ENCODE results near the gene SCNN1B. TPM values are rescaled to one million over a fixed set of nuclear protein-coding genes. Genes with fewer than 3 reads are reported as not detected.

Gene SCNN1B
- total RNA-seq, 2 donors from 2014 or later, result 9.2 to 11.8 TPM

DNA sequence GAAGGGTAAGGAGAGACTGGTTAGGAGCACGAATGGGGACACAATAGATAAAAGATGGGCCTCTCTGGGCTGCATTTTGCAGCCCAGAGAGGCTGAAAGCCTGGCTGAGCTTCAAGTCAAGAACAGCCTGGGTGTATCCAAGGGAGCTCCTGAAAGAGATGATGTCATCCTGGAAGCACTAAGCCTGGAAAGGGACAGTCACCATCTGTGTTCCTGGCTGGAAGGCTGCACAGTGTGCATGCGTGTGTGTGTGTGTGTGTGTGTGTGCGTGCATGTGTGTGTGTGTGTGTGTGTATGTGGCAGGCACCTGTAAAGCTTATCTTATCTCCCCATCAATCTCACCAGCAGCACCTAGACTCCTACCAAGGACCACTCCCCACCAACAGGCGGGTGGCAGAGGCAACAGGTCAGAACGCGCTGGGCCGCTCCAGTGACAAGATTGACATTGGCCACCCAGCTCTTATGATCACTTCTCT is 106.8 kb downstream of the SCNN1B start:
- no peaks in the 10 kb centered on the region for H3K27me3 ChIP-seq (replicated peaks; ENCODE audit: insufficient read depth)
- no peaks in the 10 kb centered on the region for H3K4me1 ChIP-seq (replicated peaks)
- no peak overlapping the region for H3K4me3 ChIP-seq
- peaks cover 0 to 6% of the 10 kb centered on the region in 2 donors for H3K36me3 ChIP-seq
- TF ChIP-seq POLR2A (IDR thresholded peaks at IDR 0.05) (no peak), POLR2AphosphoS5 (IDR thresholded peaks at IDR 0.05) (peak; percentile 32)
- TF ChIP-seq, protein P1, sequence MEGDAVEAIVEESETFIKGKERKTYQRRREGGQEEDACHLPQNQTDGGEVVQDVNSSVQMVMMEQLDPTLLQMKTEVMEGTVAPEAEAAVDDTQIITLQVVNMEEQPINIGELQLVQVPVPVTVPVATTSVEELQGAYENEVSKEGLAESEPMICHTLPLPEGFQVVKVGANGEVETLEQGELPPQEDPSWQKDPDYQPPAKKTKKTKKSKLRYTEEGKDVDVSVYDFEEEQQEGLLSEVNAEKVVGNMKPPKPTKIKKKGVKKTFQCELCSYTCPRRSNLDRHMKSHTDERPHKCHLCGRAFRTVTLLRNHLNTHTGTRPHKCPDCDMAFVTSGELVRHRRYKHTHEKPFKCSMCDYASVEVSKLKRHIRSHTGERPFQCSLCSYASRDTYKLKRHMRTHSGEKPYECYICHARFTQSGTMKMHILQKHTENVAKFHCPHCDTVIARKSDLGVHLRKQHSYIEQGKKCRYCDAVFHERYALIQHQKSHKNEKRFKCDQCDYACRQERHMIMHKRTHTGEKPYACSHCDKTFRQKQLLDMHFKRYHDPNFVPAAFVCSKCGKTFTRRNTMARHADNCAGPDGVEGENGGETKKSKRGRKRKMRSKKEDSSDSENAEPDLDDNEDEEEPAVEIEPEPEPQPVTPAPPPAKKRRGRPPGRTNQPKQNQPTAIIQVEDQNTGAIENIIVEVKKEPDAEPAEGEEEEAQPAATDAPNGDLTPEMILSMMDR (IDR thresholded peaks at IDR 0.05), result no peak
- intact Hi-C loops (cut with DNase I), result no loop called here
- 43% methylated on average over 7 of the region's 7 CpGs for WGBS
- peak; percentile 41 for DNase-seq (ENCODE audit: low spot score)
- H3K27ac ChIP-seq, result peak overlapping the region; percentile 50 to 59
- H3K9me3 ChIP-seq, result no peaks in the 10 kb centered on the region

- Histone ChIP-seq H3K4me1 (replicated peaks) (no peaks in the 10 kb centered on the region), H3K9me3 (no peaks in the 10 kb centered on the region), H3K4me3 (no peak overlapping the region), H3K36me3 (peaks cover 0 to 6% of the 10 kb centered on the region in 2 donors), H3K27me3 (replicated peaks; ENCODE audit: insufficient read depth) (no peaks in the 10 kb centered on the region), H3K27ac (peak overlapping the region; percentile 50 to 59)
- intact Hi-C loops (cut with DNase I), result no loop called here
- DNase-seq (ENCODE audit: low spot score), result no peak
- TF ChIP-seq, protein P1 (IDR thresholded peaks at IDR 0.05), result no peak
- 88% methylated on average over 2 of the region's 2 CpGs for WGBS
Observed at GRCh38 chr16:23409522-23409921, 107.4 kb downstream of the SCNN1B start.

DNA sequence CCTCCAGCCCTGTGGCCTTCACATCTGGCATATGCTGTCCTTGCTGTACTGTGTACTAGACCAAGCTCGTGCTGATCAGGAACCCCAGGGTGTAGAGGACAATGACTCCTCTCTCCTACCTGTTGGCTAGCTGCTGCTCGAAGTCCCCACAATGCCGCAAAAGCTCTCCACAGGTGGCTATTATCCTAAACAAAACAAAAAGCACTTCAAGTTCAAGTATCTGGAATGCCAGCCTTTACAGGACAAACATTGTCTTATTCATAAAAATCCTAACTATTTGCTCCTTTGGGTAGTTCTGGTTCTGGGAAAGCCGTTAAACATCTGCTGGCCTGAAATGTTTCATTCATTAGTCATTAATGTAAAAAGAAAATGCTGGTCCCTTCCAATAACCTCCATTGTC is 108.1 kb downstream of the SCNN1B start:
- no peak for DNase-seq (ENCODE audit: low spot score)
- 44% methylated on average over 4 of the region's 4 CpGs for WGBS
- peak overlapping the region in 1 of 2 donors; percentile 59 for H3K27ac ChIP-seq
- intact Hi-C loops (cut with DNase I), result no loop called here
- TF ChIP-seq POLR2A (IDR thresholded peaks at IDR 0.05) (no peak), POLR2AphosphoS5 (IDR thresholded peaks at IDR 0.05) (peak; percentile 31)
- H3K4me1 ChIP-seq (replicated peaks), result no peaks in the 10 kb centered on the region
- no peak overlapping the region for H3K4me3 ChIP-seq
- no peaks in the 10 kb centered on the region for H3K9me3 ChIP-seq
- H3K27me3 ChIP-seq (replicated peaks; ENCODE audit: insufficient read depth), result no peaks in the 10 kb centered on the region
- H3K36me3 ChIP-seq, result peaks cover 0 to 6% of the 10 kb centered on the region in 2 donors

GRCh38 chr16:23414731-23415130 is 112.6 kb downstream of the SCNN1B start:
- no peak overlapping the region for H3K27ac ChIP-seq
- H3K27me3 ChIP-seq (replicated peaks; ENCODE audit: insufficient read depth), result no peaks in the 10 kb centered on the region
- no peak for DNase-seq (ENCODE audit: low spot score)
- no peaks in the 10 kb centered on the region for H3K9me3 ChIP-seq
- H3K4me1 ChIP-seq (replicated peaks), result no peaks in the 10 kb centered on the region
- H3K36me3 ChIP-seq, result no peaks in the 10 kb centered on the region
- no peak overlapping the region for H3K4me3 ChIP-seq
- intact Hi-C loops (cut with DNase I), result no loop called here
- no peak for TF ChIP-seq POLR2A (IDR thresholded peaks at IDR 0.05)
- TF ChIP-seq POLR2AphosphoS5 (IDR thresholded peaks at IDR 0.05), result no peak
- TF ChIP-seq, protein P1 (IDR thresholded peaks at IDR 0.05), result no peak
- WGBS, result 99% methylated on average over 6 of the region's 6 CpGs

GRCh38 chr16:23416816-23417215 is 114.7 kb downstream of the SCNN1B start:
- 89% methylated on average over 7 of the region's 7 CpGs for WGBS
- Histone ChIP-seq H3K4me3 (no peak overlapping the region), H3K36me3 (no peaks in the 10 kb centered on the region), H3K27ac (no peak overlapping the region), H3K27me3 (replicated peaks; ENCODE audit: insufficient read depth) (no peaks in the 10 kb centered on the region), H3K4me1 (replicated peaks) (no peaks in the 10 kb centered on the region), H3K9me3 (no peaks in the 10 kb centered on the region)
- intact Hi-C loops (cut with DNase I), result no loop called here
- TF ChIP-seq, protein P1 (IDR thresholded peaks at IDR 0.05), result no peak
- TF ChIP-seq POLR2A (IDR thresholded peaks at IDR 0.05) (no peak), POLR2AphosphoS5 (IDR thresholded peaks at IDR 0.05) (no peak)
- no peak for DNase-seq (ENCODE audit: low spot score)
